Pancreas (tissue), 10 donors: Measurements from ENCODE around the gene NR5A2. TPM values are rescaled to one million over a fixed set of nuclear protein-coding genes. Genes with fewer than 3 reads are reported as not detected.

ENCODE experiments used
- ATAC-seq, 4 donors: fragments of 200-7000 bp; cut with Tn5 transposase; one replicate each; pipeline versions ENCODE4 v1.8.0 to v1.9.1; 2020; ENCODE audit warnings: mild to moderate bottlenecking in 4 of 4, moderate library complexity in 4 of 4
- DNase-seq, 6 donors: peaks; one replicate each; pipeline ENCODE4 v3.0.0-alpha.2; 2020
- FAIRE-seq: peaks from 2 replicates; lab custom pipeline; 2012; peaks lifted over from hg19 to GRCh38; lab: Jason Lieb, UNC
- H3K27ac ChIP-seq, 4 donors: fragments of 200-600 bp; sonication (generic); 1 replicate in 3 of 4; 2 replicates in 1 of 4; pipeline versions ENCODE4 v1.5.0 to v1.8.0; 2020
- H3K27me3 ChIP-seq, 4 donors: fragments of 200-600 bp; one replicate each; pipeline ENCODE4 v1.8.0; 2021
- H3K36me3 ChIP-seq, 3 donors: fragments of 200-600 bp; sonication (generic) in 1 of 3; one replicate each; pipeline versions ENCODE4 v1.5.0 to v1.8.0; 2020 to 2021
- H3K4me1 ChIP-seq, 3 donors: fragments of 200-600 bp; one replicate each; pipeline ENCODE4 v1.8.0; 2021
- H3K4me3 ChIP-seq, 4 donors: fragments of 200-600 bp; sonication (generic) in 2 of 4; one replicate each; pipeline versions ENCODE4 v1.5.0 to v1.8.0; 2020 to 2021
- H3K9me3 ChIP-seq, 4 donors: fragments of 200-600 bp; one replicate each; pipeline ENCODE4 v1.8.0; 2021
- WGBS, 2 donors: extraction: QIAGEN DNeasy Blood & Tissue Kit; methylation state at CpG; one replicate each; pipeline ENCODE4 v1.1.7; 2013; 5-methylcytosine and 5-hydroxymethylcytosine counted together
- intact Hi-C, 3 donors: fragments of 100-400 bp; cut with DNase I; formaldehyde crosslinking; loops; one replicate each; pipeline versions ENCODE4 v1.11.1 to v1.14.2; 2022
- polyA plus RNA-seq, 2 donors: library from polyadenylated mRNA; stranded (reverse); fragments of 200-250 nt; gene quantifications; one replicate each; pipeline ENCODE4 v1.2.3, GENCODE V29; 2013
- total RNA-seq, 6 donors: library from RNA; stranded (reverse); fragmentation: NEBNext Ultra II Directional in 4 of 6; extraction: Animal tissue kit (Norgen Biotek cat#: 25700) in 4 of 6; gene quantifications; one replicate each; pipeline versions ENCODE4 v1.2.1 to v1.2.4, GENCODE V29; 2021 to 2023
- TF ChIP-seq, protein P1 (sequence below), 4 donors: fragments of 200-600 bp; sonication (generic) in 3 of 4; IDR thresholded peaks; one replicate each; pipeline versions ENCODE4 v1.5.0 to v1.8.0; 2021; ENCODE audit warnings: antibody characterized with exemption in 4 of 4
- donor health status: healthy with polysubstance abuse.
- donor health status: DM: no; HTN: no; CAD: no; lungs with moderate emphysema.
- donor health status: DM: no; HTN: no; CAD: no.
- donor health status: control.
- donor health status: control.
- donor health status: Bipolar disorder and iron deficiency.
- donor health status: DM: yes; HTN: yes; CAD: no.
- donor health status: DM: no; HTN: no; CAD: no.
- donor health status: DM: no; HTN: no; CAD: no.
- donor health status: DM: yes; HTN: yes; CAD: no.

The NR5A2 gene
- total and polyA plus RNA-seq, 8 donors: 28.3 to 114 (median 82.5) TPM

DNA sequence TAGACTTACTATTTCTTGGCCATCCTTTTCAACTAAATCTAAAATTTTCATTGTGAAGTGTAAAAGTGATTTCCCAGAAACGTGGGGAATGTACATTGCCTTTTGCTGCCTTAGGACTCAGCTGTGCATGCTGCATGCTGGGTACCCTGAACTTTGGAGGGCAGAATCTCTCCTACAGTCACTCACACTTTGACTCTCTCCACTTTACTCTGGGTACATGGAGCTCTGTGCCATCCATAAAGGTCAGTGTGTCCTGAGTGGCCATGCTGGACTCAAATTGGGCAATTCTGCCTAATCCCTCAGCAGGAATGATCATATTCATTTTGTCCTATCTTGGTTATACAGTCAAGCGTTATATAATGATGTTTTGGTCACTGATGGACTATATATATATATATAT, 105.6 kb downstream of the NR5A2 start:
- ATAC-seq: no peak
- DNase-seq: no peak
- intact Hi-C loops: no loop called here
- WGBS, 2 donors: 69 to 81% methylated on average over 2 of the region's 2 CpGs
- H3K4me3 ChIP-seq: no peak overlapping the region
- H3K9me3 ChIP-seq: no peaks in the 10 kb centered on the region
- H3K27me3 ChIP-seq: no peaks in the 10 kb centered on the region
- H3K36me3 ChIP-seq: peaks cover 0 to 20% (median 0%) of the 10 kb centered on the region in 3 donors
- no peak for FAIRE-seq
- H3K27ac ChIP-seq: no peak overlapping the region
- TF ChIP-seq, protein P1, sequence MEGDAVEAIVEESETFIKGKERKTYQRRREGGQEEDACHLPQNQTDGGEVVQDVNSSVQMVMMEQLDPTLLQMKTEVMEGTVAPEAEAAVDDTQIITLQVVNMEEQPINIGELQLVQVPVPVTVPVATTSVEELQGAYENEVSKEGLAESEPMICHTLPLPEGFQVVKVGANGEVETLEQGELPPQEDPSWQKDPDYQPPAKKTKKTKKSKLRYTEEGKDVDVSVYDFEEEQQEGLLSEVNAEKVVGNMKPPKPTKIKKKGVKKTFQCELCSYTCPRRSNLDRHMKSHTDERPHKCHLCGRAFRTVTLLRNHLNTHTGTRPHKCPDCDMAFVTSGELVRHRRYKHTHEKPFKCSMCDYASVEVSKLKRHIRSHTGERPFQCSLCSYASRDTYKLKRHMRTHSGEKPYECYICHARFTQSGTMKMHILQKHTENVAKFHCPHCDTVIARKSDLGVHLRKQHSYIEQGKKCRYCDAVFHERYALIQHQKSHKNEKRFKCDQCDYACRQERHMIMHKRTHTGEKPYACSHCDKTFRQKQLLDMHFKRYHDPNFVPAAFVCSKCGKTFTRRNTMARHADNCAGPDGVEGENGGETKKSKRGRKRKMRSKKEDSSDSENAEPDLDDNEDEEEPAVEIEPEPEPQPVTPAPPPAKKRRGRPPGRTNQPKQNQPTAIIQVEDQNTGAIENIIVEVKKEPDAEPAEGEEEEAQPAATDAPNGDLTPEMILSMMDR (IDR thresholded peaks at IDR 0.05): no peak
- peaks cover 11 to 30% (median 25%) of the 10 kb centered on the region in 3 donors for H3K4me1 ChIP-seq

DNA sequence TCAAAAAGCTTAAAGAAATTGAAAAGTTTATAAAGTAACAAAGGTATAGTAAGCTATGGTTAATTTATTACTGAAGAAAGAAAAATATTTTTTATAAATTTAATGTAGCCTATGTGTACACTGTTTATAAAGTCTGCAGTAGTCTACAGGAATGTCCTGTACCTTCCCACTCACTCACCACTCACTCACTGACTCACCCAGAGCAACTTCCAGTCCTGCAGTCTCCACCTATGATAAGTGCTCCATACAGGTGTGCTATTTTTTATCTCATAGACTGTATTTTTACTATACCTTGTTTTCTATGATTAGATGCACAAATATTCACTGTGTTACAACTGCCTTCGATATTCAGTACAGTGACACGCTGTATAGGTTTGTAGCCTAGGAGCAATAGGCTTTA, 106.6 kb downstream of the NR5A2 start:
- no peak overlapping the region for H3K4me3 ChIP-seq
- H3K27ac ChIP-seq: no peak overlapping the region
- no peak for ATAC-seq
- no peaks in the 10 kb centered on the region for H3K9me3 ChIP-seq
- TF ChIP-seq, protein P1 (IDR thresholded peaks at IDR 0.05): no peak
- H3K4me1 ChIP-seq: peaks cover 10 to 34% (median 34%) of the 10 kb centered on the region in 3 donors
- H3K27me3 ChIP-seq: no peaks in the 10 kb centered on the region
- FAIRE-seq: no peak
- peaks cover 0 to 11% (median 0%) of the 10 kb centered on the region in 3 donors for H3K36me3 ChIP-seq
- 91 to 97% methylated on average over 2 of the region's 2 CpGs for WGBS, 2 donors
- no peak for DNase-seq
- intact Hi-C loops: no loop called here

DNA sequence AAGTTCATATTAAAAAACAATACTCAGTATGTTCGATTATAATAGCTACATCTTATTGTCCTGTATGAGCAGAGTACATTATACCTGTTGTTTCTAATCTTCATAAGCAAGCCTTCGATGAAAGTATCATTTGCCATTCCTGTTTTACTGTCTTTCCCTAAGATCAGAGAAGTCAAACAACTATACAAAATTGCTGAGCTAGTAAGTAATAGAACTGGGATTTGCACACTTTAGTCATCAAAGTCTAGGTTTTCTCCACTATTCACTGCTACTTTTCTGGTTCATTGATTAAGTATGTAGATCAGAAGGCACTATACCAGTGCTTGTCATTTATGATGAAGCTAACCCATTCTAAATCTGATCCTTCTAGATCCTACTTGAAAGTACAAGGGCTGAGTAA, 108.9 kb downstream of the NR5A2 start:
- DNase-seq: no peak
- TF ChIP-seq, protein P1 (IDR thresholded peaks at IDR 0.05): no peak
- peaks cover 0 to 6% (median 0%) of the 10 kb centered on the region in 3 donors for H3K36me3 ChIP-seq
- WGBS, 2 donors: 85 to 86% methylated on average over 2 of the region's 2 CpGs
- no peaks in the 10 kb centered on the region for H3K27me3 ChIP-seq
- H3K4me3 ChIP-seq: no peak overlapping the region
- peaks cover 12 to 16% (median 13%) of the 10 kb centered on the region in 3 donors for H3K4me1 ChIP-seq
- ATAC-seq: no peak
- H3K9me3 ChIP-seq: no peaks in the 10 kb centered on the region
- intact Hi-C loops: no loop called here
- no peak overlapping the region for H3K27ac ChIP-seq
- no peak for FAIRE-seq

DNA sequence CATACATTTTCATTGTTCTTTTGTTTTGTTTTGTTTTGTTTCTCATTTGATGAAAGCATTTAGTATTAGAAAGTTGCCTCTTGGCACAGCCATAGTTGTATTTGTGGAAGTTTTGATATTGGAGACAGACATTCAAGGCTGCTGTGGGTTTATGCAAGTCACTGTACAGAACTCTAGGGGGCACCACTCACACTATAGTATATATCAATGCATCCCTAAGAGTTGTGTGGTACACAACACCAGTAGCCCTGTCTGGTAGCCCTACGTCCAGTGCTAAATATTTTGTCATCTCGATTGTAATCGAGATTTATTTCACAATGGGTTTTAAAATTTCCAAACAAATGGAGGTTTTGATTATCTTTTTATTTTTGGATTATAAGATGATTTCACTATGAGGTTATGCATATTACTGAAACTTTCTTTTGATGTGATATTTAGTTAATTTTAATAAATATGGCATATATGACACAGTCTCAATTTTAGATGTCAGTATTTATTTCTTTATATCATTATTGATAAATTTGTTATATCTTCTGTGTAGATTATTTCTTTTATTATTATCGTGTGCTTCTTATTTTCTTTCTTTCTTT, 112.2 kb downstream of the NR5A2 start:
- H3K4me3 ChIP-seq: no peak overlapping the region
- H3K4me1 ChIP-seq: peaks cover 11 to 15% (median 12%) of the 10 kb centered on the region in 3 donors
- ATAC-seq: peak in 3 of 4 donors; percentile 61 to 74 (median 70)
- H3K27me3 ChIP-seq: no peaks in the 10 kb centered on the region
- intact Hi-C loops: no loop called here
- DNase-seq: no peak
- no peaks in the 10 kb centered on the region for H3K9me3 ChIP-seq
- H3K27ac ChIP-seq: no peak overlapping the region
- WGBS, 2 donors: 71 to 82% methylated on average over 4 of the region's 4 CpGs
- TF ChIP-seq, protein P1 (IDR thresholded peaks at IDR 0.05): peak in 1 of 4 donors; percentile 25
- peaks cover 0 to 6% (median 0%) of the 10 kb centered on the region in 3 donors for H3K36me3 ChIP-seq
- peak; percentile 45 for FAIRE-seq

DNA sequence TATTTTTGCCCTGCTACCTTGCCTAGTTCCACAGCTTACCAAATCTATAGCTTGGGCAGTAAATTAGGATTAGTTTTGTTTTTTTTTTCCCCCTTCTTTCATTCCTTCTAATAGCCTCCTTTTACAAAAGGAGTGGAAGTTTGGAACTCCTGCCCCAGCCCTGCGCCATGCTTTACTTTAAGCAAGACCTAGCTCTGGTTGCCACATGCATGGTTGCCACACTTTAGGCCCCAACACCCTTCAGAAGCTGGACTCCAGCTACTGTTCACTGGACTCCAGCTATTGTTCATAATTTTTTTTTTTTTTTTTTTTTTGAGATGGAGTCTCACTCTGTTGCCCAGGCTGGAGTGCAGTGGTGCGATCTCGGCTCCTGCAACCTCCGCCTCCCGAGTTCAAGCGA, 115.8 kb downstream of the NR5A2 start:
- ATAC-seq (no peak), DNase-seq (no peak), FAIRE-seq (no peak)
- H3K4me1 ChIP-seq: peaks cover 9 to 19% (median 11%) of the 10 kb centered on the region in 3 donors
- WGBS, 2 donors: 81 to 83% methylated on average over 6 of the region's 6 CpGs
- no peaks in the 10 kb centered on the region for H3K9me3 ChIP-seq
- peaks cover 0 to 18% (median 9%) of the 10 kb centered on the region in 3 donors for H3K36me3 ChIP-seq
- H3K27me3 ChIP-seq: no peaks in the 10 kb centered on the region
- H3K4me3 ChIP-seq: no peak overlapping the region
- TF ChIP-seq, protein P1 (IDR thresholded peaks at IDR 0.05): no peak
- intact Hi-C loops: no loop called here
- no peak overlapping the region for H3K27ac ChIP-seq
